H9 (cell line): ENCODE measurements around the gene OR6C68. TPM values are rescaled to one million over a fixed set of nuclear protein-coding genes. Genes with fewer than 3 reads are reported as not detected.
A peak's percentile ranks its signal among the peaks of the same experiment; 100 is the strongest.

ENCODE experiments used
- DNase-seq: peaks from one replicate; pipeline ENCODE4 v3.0.0-alpha.2; 2017
- H2AFZ ChIP-seq: one replicate; pipeline ENCODE4 v1.6.1; 2013; ENCODE audit warnings: mild to moderate bottlenecking, low read length, control low read depth, moderate library complexity
- H2AK5ac ChIP-seq: 2 replicates; pipeline ENCODE4 v1.6.1; 2013; ENCODE audit warnings: low read length, control low read depth, mixed read lengths; ENCODE audit not compliant: insufficient read length
- H2BK120ac ChIP-seq: one replicate; pipeline ENCODE4 v1.6.1; 2013; ENCODE audit warnings: low read depth, mild to moderate bottlenecking, low read length, control low read depth, inconsistent platforms; ENCODE audit not compliant: poor library complexity, severe bottlenecking
- H2BK12ac ChIP-seq: 2 replicates; pipeline ENCODE4 v1.6.1; 2013; ENCODE audit warnings: low read length, control low read depth, mixed read lengths, low read depth; ENCODE audit not compliant: insufficient read length
- H2BK15ac ChIP-seq: 2 replicates; pipeline ENCODE4 v1.6.1; 2013; ENCODE audit warnings: low read depth, low read length, control low read depth
- H2BK20ac ChIP-seq: one replicate; pipeline ENCODE4 v1.6.1; 2013; ENCODE audit warnings: low read depth, mild to moderate bottlenecking, low read length, control low read depth, inconsistent platforms; ENCODE audit not compliant: poor library complexity, severe bottlenecking
- H2BK5ac ChIP-seq: 2 replicates; pipeline ENCODE4 v1.6.1; 2013; ENCODE audit warnings: low read length, control low read depth, mixed read lengths; ENCODE audit not compliant: insufficient read length
- H3K14ac ChIP-seq: 2 replicates; pipeline ENCODE4 v1.6.1; 2013; ENCODE audit warnings: low read length, control low read depth; ENCODE audit not compliant: insufficient read depth
- H3K18ac ChIP-seq: 2 replicates; pipeline ENCODE4 v1.6.1; 2013; ENCODE audit warnings: low read depth, mild to moderate bottlenecking, mixed read lengths, low read length, control low read depth; ENCODE audit not compliant: insufficient read length
- H3K23ac ChIP-seq: 2 replicates; pipeline ENCODE4 v1.6.1; 2013; ENCODE audit warnings: low read length, control low read depth, mixed read lengths, low read depth; ENCODE audit not compliant: insufficient read length
- H3K23me2 ChIP-seq: 2 replicates; pipeline ENCODE4 v1.6.1; 2013; ENCODE audit warnings: low read depth, mild to moderate bottlenecking, mixed read lengths, low read length, control low read depth; ENCODE audit not compliant: insufficient read length, poor library complexity, severe bottlenecking
- H3K27ac ChIP-seq: 2 replicates; pipeline ENCODE4 v1.5.1; 2013; ENCODE audit warnings: low read length, control low read depth, mixed read lengths, low read depth; ENCODE audit not compliant: insufficient read length
- H3K27me3 ChIP-seq: 2 replicates; pipeline ENCODE4 v1.6.1; 2013; ENCODE audit warnings: low read length, control low read depth, inconsistent platforms; ENCODE audit not compliant: insufficient read depth
- H3K4ac ChIP-seq: 2 replicates; pipeline ENCODE4 v1.6.1; 2013; ENCODE audit warnings: low read depth, mild to moderate bottlenecking, control low read depth, inconsistent platforms, low read length, moderate library complexity
- H3K4me1 ChIP-seq: 2 replicates; pipeline ENCODE4 v1.6.1; 2013; ENCODE audit warnings: low read length, control low read depth, inconsistent platforms; ENCODE audit not compliant: insufficient read depth
- H3K4me2 ChIP-seq: 2 replicates; pipeline ENCODE4 v1.6.1; 2013; ENCODE audit warnings: low read length, control low read depth, mixed read lengths; ENCODE audit not compliant: insufficient read length, insufficient read depth
- H3K56ac ChIP-seq: 2 replicates; pipeline ENCODE4 v1.6.1; 2013; ENCODE audit warnings: low read depth, mild to moderate bottlenecking, mixed read lengths, low read length, control low read depth; ENCODE audit not compliant: insufficient read length
- H3K79me1 ChIP-seq: 2 replicates; pipeline ENCODE4 v1.6.1; 2013; ENCODE audit warnings: low read depth, mild to moderate bottlenecking, moderate library complexity, low read length, control low read depth, inconsistent platforms; ENCODE audit not compliant: insufficient read depth, poor library complexity, severe bottlenecking
- H3K79me2 ChIP-seq: 2 replicates; pipeline ENCODE4 v1.6.1; 2013; ENCODE audit warnings: low read length, control low read depth, inconsistent platforms; ENCODE audit not compliant: insufficient read depth
- H3K9ac ChIP-seq: 2 replicates; pipeline ENCODE4 v1.6.1; 2013; ENCODE audit warnings: low read length, control low read depth, mixed read lengths; ENCODE audit not compliant: insufficient read length; ENCODE audit errors: extremely low read depth
- H3K9me3 ChIP-seq: one replicate; pipeline ENCODE4 v1.6.1; 2013; ENCODE audit warnings: low read depth, low read length, inconsistent platforms; ENCODE audit not compliant: control insufficient read depth
- H3T11ph ChIP-seq: one replicate; pipeline ENCODE4 v1.6.1; 2013; ENCODE audit warnings: mild to moderate bottlenecking, low read length, control low read depth, inconsistent platforms
- H4K20me1 ChIP-seq: one replicate; pipeline ENCODE4 v1.6.1; 2013; ENCODE audit not compliant: control insufficient read depth, insufficient read length, insufficient read depth
- H4K5ac ChIP-seq: 2 replicates; pipeline ENCODE4 v1.6.1; 2013; ENCODE audit warnings: low read depth, mild to moderate bottlenecking, mixed read lengths, low read length, control low read depth; ENCODE audit not compliant: insufficient read length
- H4K8ac ChIP-seq: replicated peaks from 2 replicates; pipeline ENCODE4 v1.6.1; 2013; ENCODE audit warnings: low read length, control low read depth, mixed read lengths, low read depth; ENCODE audit not compliant: insufficient read length
- H4K91ac ChIP-seq: 2 replicates; pipeline ENCODE4 v1.6.1; 2013; ENCODE audit warnings: low read depth, mild to moderate bottlenecking, moderate library complexity, mixed read lengths, low read length, control low read depth; ENCODE audit not compliant: insufficient read length
- H3K27ac Mint-ChIP-seq, 3 experiments: 2 replicates in 2 of 3; 3 replicates in 1 of 3; pipeline ENCODE4 v1.8.0; 2020 to 2021; ENCODE audit warnings: mixed read lengths in 3 of 3, mild to moderate bottlenecking in 1 of 3, moderate library complexity in 1 of 3
- H3K27me3 Mint-ChIP-seq: 2 replicates; pipeline ENCODE4 v1.8.0; 2021; ENCODE audit warnings: low read depth, mild to moderate bottlenecking, moderate library complexity, mixed read lengths
- H3K36me3 Mint-ChIP-seq, 3 experiments: 2 replicates in 2 of 3; 3 replicates in 1 of 3; pipeline ENCODE4 v1.8.0; 2020 to 2021; ENCODE audit warnings: low read depth in 3 of 3, mixed read lengths in 3 of 3; ENCODE audit not compliant: insufficient read depth in 1 of 3
- H3K4me1 Mint-ChIP-seq, 2 experiments: 2 replicates each; pipeline ENCODE4 v1.8.0; 2020; ENCODE audit warnings: mixed read lengths in 2 of 2
- H3K4me3 Mint-ChIP-seq, 2 experiments: 2 replicates in 1 of 2; 3 replicates in 1 of 2; pipeline ENCODE4 v1.8.0; 2020 to 2021; ENCODE audit warnings: mild to moderate bottlenecking in 2 of 2, mixed read lengths in 2 of 2, moderate library complexity in 1 of 2
- H3K9me3 Mint-ChIP-seq, 2 experiments: 2 replicates in 1 of 2; 3 replicates in 1 of 2; pipeline ENCODE4 v1.8.0; 2020; ENCODE audit warnings: mild to moderate bottlenecking in 2 of 2, mixed read lengths in 2 of 2, moderate library complexity in 1 of 2
- WGBS: extraction: QIAGEN DNeasy Blood & Tissue Kit; methylation state at CpG from one replicate; pipeline ENCODE4 v1.1.7; 2013; ENCODE audit warnings: missing lambda C conversion rate, low lambda C conversion rate, mixed read lengths; ENCODE audit not compliant: insufficient read length; ENCODE audit errors: extremely low coverage; 5-methylcytosine and 5-hydroxymethylcytosine counted together
- total RNA-seq: library from RNA; stranded (reverse); gene quantifications from 2 replicates; pipeline ENCODE4 v1.2.1, GENCODE V29; 2021
- TF ChIP-seq, protein P1 (sequence below): fragments of 200-600 bp; sonication (generic); conservative IDR thresholded peaks from 3 replicates; pipeline ENCODE4 v1.8.0; 2021; ENCODE audit warnings: antibody characterized with exemption, mild to moderate bottlenecking

OR6C68 gene
- total RNA-seq, 1 experiment from 2014 or later: not detected

DNA sequence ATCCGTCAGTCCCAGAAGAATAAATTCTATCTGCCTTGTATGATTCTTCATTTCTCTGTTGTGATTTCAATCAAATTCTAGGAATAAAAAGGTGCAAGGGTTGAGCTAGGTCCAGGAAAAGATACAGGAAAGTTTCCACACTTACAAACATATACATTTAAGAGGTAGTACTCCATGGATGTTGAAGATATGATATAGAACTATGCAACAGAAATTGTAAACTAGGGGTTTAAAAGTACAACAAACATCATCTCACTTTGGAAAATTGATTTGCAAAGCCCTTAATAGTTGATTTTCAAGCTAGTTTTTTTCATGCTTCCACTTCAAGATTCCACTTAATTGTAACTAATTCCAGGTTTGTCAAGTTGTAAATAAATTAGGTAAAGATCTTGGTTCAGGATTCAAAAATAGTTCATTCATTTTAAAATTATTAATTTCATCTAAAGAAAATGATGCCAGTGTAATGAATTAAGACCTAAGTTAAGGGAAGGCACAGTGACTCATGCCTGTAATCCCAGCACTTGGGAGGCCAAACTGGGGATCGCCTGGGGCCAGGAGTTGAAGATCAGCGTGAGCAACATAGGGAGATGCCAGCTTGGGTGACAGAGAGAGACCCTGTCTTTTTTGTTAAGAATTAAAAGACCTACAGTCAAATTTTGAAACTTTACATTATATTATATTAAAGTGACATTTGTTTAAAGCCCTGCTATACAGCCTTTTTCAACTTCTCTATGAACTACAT is 21.9 kb upstream of the OR6C68 start, which contains the start of gene OR6C70:
TSS of gene OR6C70 (minus strand) at position 51 of the 742 bp plus-strand sequence. CDS start at position 51, 0 bp downstream.
- H3K79me2 ChIP-seq: no peaks in the 10 kb centered on the region
- H3K4me2 ChIP-seq: no peak within 1 kb of the TSS
- H3K36me3 Mint-ChIP-seq: no peaks in the 10 kb centered on the region
- H3K56ac ChIP-seq: no peak within 1 kb of the TSS
- H3T11ph ChIP-seq: no peak within 1 kb of the TSS
- DNase-seq: peak; percentile 29
- no peak within 1 kb of the TSS for H4K5ac ChIP-seq
- no peaks in the 10 kb centered on the region for H3K23me2 ChIP-seq
- H2BK15ac ChIP-seq: no peak within 1 kb of the TSS
- no peaks in the 10 kb centered on the region for H3K79me1 ChIP-seq
- H3K4ac ChIP-seq: no peak within 1 kb of the TSS
- no peaks in the 10 kb centered on the region for H3K9me3 Mint-ChIP-seq
- H3K23ac ChIP-seq: no peak within 1 kb of the TSS
- H2BK20ac ChIP-seq: no peak within 1 kb of the TSS
- TF ChIP-seq, protein P1, sequence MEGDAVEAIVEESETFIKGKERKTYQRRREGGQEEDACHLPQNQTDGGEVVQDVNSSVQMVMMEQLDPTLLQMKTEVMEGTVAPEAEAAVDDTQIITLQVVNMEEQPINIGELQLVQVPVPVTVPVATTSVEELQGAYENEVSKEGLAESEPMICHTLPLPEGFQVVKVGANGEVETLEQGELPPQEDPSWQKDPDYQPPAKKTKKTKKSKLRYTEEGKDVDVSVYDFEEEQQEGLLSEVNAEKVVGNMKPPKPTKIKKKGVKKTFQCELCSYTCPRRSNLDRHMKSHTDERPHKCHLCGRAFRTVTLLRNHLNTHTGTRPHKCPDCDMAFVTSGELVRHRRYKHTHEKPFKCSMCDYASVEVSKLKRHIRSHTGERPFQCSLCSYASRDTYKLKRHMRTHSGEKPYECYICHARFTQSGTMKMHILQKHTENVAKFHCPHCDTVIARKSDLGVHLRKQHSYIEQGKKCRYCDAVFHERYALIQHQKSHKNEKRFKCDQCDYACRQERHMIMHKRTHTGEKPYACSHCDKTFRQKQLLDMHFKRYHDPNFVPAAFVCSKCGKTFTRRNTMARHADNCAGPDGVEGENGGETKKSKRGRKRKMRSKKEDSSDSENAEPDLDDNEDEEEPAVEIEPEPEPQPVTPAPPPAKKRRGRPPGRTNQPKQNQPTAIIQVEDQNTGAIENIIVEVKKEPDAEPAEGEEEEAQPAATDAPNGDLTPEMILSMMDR: no peak
- H2AK5ac ChIP-seq: no peak within 1 kb of the TSS
- H3K4me3 Mint-ChIP-seq: no peak within 1 kb of the TSS
- no peak within 1 kb of the TSS for H2BK120ac ChIP-seq
- no peak within 1 kb of the TSS for H3K9ac ChIP-seq
- no peak within 1 kb of the TSS for H3K27ac ChIP-seq
- H2BK5ac ChIP-seq: no peak within 1 kb of the TSS
- no peak within 1 kb of the TSS for H4K8ac ChIP-seq
- H4K20me1 ChIP-seq: no peaks in the 10 kb centered on the region
- H3K14ac ChIP-seq: no peak within 1 kb of the TSS
- H3K27me3 ChIP-seq: no peaks in the 10 kb centered on the region
- H3K27ac Mint-ChIP-seq: no peak within 1 kb of the TSS
- H3K4me1 Mint-ChIP-seq: no peaks in the 10 kb centered on the region
- no peaks in the 10 kb centered on the region for H3K4me1 ChIP-seq
- H3K27me3 Mint-ChIP-seq: no peaks in the 10 kb centered on the region
- no CpG with 5 or more reads among the region's 3 CpGs for WGBS
- H2AFZ ChIP-seq: no peak within 1 kb of the TSS
- H2BK12ac ChIP-seq: no peak within 1 kb of the TSS
- no peaks in the 10 kb centered on the region for H3K9me3 ChIP-seq
- no peak within 1 kb of the TSS for H4K91ac ChIP-seq
- no peak within 1 kb of the TSS for H3K18ac ChIP-seq
